Adrenal gland (tissue), 5 donors: Measurements from ENCODE around the gene EHD1.

Experiments used
- CTCF ChIP-seq, 6 experiments: fragments of 450-650 bp in 4 of 6; fragments of 200-600 bp in 2 of 6; sonication (generic) in 1 of 6; IDR thresholded peaks; 1 replicate in 5 of 6; 2 replicates in 1 of 6; pipeline versions ENCODE4 v1.5.1 to v1.8.0; 2016 to 2021; ENCODE audit warnings: antibody characterized with exemption in 6 of 6, mild to moderate bottlenecking in 2 of 6, moderate library complexity in 1 of 6
- POLR2A ChIP-seq, 2 donors: fragments of 450-650 bp; IDR thresholded peaks; one replicate each; pipeline ENCODE4 v1.6.1; 2017; ENCODE audit warnings: antibody characterized with exemption in 2 of 2, mild to moderate bottlenecking in 2 of 2, moderate library complexity in 1 of 2
- donor health status: DM: no; HTN: no; CAD: no.

- TF ChIP-seq POLR2A (IDR thresholded peaks at IDR 0.05) (no peak), CTCF (IDR thresholded peaks at IDR 0.05) (no peak)
These were observed 44.2 kb downstream of the EHD1 start for GRCh38 chr11:64834031-64834722.
